Measurements from ENCODE around the gene XRRA1. TPM values are rescaled to one million over a fixed set of nuclear protein-coding genes. Genes with fewer than 3 reads are reported as not detected.
A peak's percentile ranks its signal among the peaks of the same experiment; 100 is the strongest.
"Not testable (repeated sequence)": the region's sequence is repeated elsewhere in the genome, so short reads cannot be mapped to it uniquely, and the experiment has no call there.

XRRA1 gene
- total RNA-seq (2021): 7.3 and 10.0 TPM in 2 replicates
- percentile 58 among the genes with signal in this experiment for Bru-seq, nascent RNA
- BruChase-seq, experiment 1, labeled RNA remaining after a 2-hour chase: percentile 55 among the genes with signal in this experiment
- BruChase-seq, experiment 2, labeled RNA remaining after a 6-hour chase: percentile 54 among the genes with signal in this experiment
- long read RNA-seq, partial matches to known transcripts: 1 of 23 reads
- long read RNA-seq, other reads (novel, unspliced or antisense): 22 of 23 reads

GRCh38 chr11:74948898-74949752, at the start of gene XRRA1, which contains the start of gene SPCS2:
Gene XRRA1 (minus strand): TSS chr11:74949091. CDS start chr11:74940878, 8,213 bp downstream.
Gene SPCS2 (plus strand): TSS chr11:74949266. CDS start chr11:74949286, 20 bp downstream.
- Histone ChIP-seq H3K4me3 (ENCODE audit: low read depth, low read length, poor library complexity, severe bottlenecking) (peak within 1 kb of the TSS; percentile 81), H3K36me3 (ENCODE audit: insufficient read depth, low read length, poor library complexity, severe bottlenecking) (peaks cover 18% of the 10 kb centered on the region), H3K27me3 (replicated peaks; ENCODE audit: insufficient read depth, low read depth, low read length, poor library complexity) (no peaks in the 10 kb centered on the region), H3K4me1 (ENCODE audit: insufficient read depth, low read length, poor library complexity, severe bottlenecking) (peaks cover 19% of the 10 kb centered on the region), H3K9me3 (ENCODE audit: low read depth, low read length, poor library complexity, severe bottlenecking) (no peaks in the 10 kb centered on the region), H3K27ac (ENCODE audit: low read depth, low read length, poor library complexity, severe bottlenecking) (peak within 1 kb of the TSS; percentile 88)
- intact Hi-C loops (cut with micrococcal nuclease; ENCODE audit: unreplicated experiment): loop anchor here (5.0 kb wide), 1 partner anchor 457 kb away; the partner anchor contains the start of gene LIPT2
- no peak for TF ChIP-seq CTCF (conservative IDR thresholded peaks at IDR 0.05; ENCODE audit: low read depth, low read length)
- no peak for TF ChIP-seq EZH2 (IDR thresholded peaks at IDR 0.05; ENCODE audit: borderline replicate concordance, low read depth, low read length, poor library complexity, severe bottlenecking)
- ChIA-PET CTCF (no interaction called here), POLR2A (ENCODE audit: low non-redundant PET) (interaction anchor here (0.6 kb wide), 1 partner anchor 9 kb away, joined by 5 read pairs; no protein-coding TSS in a partner anchor)
- peak; percentile 100 for DNase-seq (ENCODE audit: low spot score)
- TSS peak; percentile 72 for BruUV-seq (replicated peaks)

- H3K9me3 ChIP-seq (ENCODE audit: low read depth, low read length, poor library complexity, severe bottlenecking): no peaks in the 10 kb centered on the region
- H3K27me3 ChIP-seq (replicated peaks; ENCODE audit: insufficient read depth, low read depth, low read length, poor library complexity): no peaks in the 10 kb centered on the region
- BruUV-seq (replicated peaks): no TSS peak
- no peak overlapping the region for H3K27ac ChIP-seq (ENCODE audit: low read depth, low read length, poor library complexity, severe bottlenecking)
- H3K4me3 ChIP-seq (ENCODE audit: low read depth, low read length, poor library complexity, severe bottlenecking): no peak overlapping the region
- peaks cover 8% of the 10 kb centered on the region for H3K4me1 ChIP-seq (ENCODE audit: insufficient read depth, low read length, poor library complexity, severe bottlenecking)
- ChIA-PET CTCF (no interaction called here), POLR2A (ENCODE audit: low non-redundant PET) (no interaction called here)
- intact Hi-C loops (cut with micrococcal nuclease; ENCODE audit: unreplicated experiment): no loop called here
- TF ChIP-seq EZH2 (IDR thresholded peaks at IDR 0.05; ENCODE audit: borderline replicate concordance, low read depth, low read length, poor library complexity, severe bottlenecking): no peak
- TF ChIP-seq CTCF (conservative IDR thresholded peaks at IDR 0.05; ENCODE audit: low read depth, low read length): no peak
- no peak for DNase-seq (ENCODE audit: low spot score)
- no peaks in the 10 kb centered on the region for H3K36me3 ChIP-seq (ENCODE audit: insufficient read depth, low read length, poor library complexity, severe bottlenecking)
Observed at GRCh38 chr11:74992852-74993251, 44.0 kb upstream of the XRRA1 start.

- POLR2A ChIA-PET (ENCODE audit: low non-redundant PET): no interaction called here
Observed at GRCh38 chr11:74990941-74991340, 42.0 kb upstream of the XRRA1 start.

GRCh38 chr11:74990150-74990549, 41.3 kb upstream of the XRRA1 start:
- DNase-seq (ENCODE audit: low spot score); CTCF ChIA-PET; H3K4me3 ChIP-seq (ENCODE audit: low read depth, low read length, poor library complexity, severe bottlenecking); H3K36me3 ChIP-seq (ENCODE audit: insufficient read depth, low read length, poor library complexity, severe bottlenecking); BruUV-seq (replicated peaks); H3K9me3 ChIP-seq (ENCODE audit: low read depth, low read length, poor library complexity, severe bottlenecking); H3K27me3 ChIP-seq (replicated peaks; ENCODE audit: insufficient read depth, low read depth, low read length, poor library complexity); H3K27ac ChIP-seq (ENCODE audit: low read depth, low read length, poor library complexity, severe bottlenecking); H3K4me1 ChIP-seq (ENCODE audit: insufficient read depth, low read length, poor library complexity, severe bottlenecking); POLR2A ChIA-PET (ENCODE audit: low non-redundant PET); intact Hi-C loops (cut with micrococcal nuclease; ENCODE audit: unreplicated experiment): not testable (repeated sequence)

More at GRCh38 chr11:74990941-74991340, 42.0 kb upstream of the XRRA1 start:
- intact Hi-C loops (cut with micrococcal nuclease; ENCODE audit: unreplicated experiment): no loop called here
- Histone ChIP-seq H3K4me1 (ENCODE audit: insufficient read depth, low read length, poor library complexity, severe bottlenecking) (peaks cover 8% of the 10 kb centered on the region), H3K9me3 (ENCODE audit: low read depth, low read length, poor library complexity, severe bottlenecking) (no peaks in the 10 kb centered on the region), H3K27ac (ENCODE audit: low read depth, low read length, poor library complexity, severe bottlenecking) (no peak overlapping the region), H3K4me3 (ENCODE audit: low read depth, low read length, poor library complexity, severe bottlenecking) (no peak overlapping the region), H3K27me3 (replicated peaks; ENCODE audit: insufficient read depth, low read depth, low read length, poor library complexity) (no peaks in the 10 kb centered on the region), H3K36me3 (ENCODE audit: insufficient read depth, low read length, poor library complexity, severe bottlenecking) (no peaks in the 10 kb centered on the region)
- CTCF ChIA-PET: no interaction called here
- no TSS peak for BruUV-seq (replicated peaks)
- TF ChIP-seq EZH2 (IDR thresholded peaks at IDR 0.05; ENCODE audit: borderline replicate concordance, low read depth, low read length, poor library complexity, severe bottlenecking) (no peak), CTCF (conservative IDR thresholded peaks at IDR 0.05; ENCODE audit: low read depth, low read length) (no peak)
- no peak for DNase-seq (ENCODE audit: low spot score)
